SU-DHL-6 (cell line): ENCODE results near the gene KSR2.

ENCODE experiments used
- CTCF ChIP-seq: fragments of 200-600 bp; sonication (generic); IDR thresholded peaks from one replicate; pipeline ENCODE4 v1.5.1; 2017; ENCODE audit warnings: antibody characterized with exemption, mild to moderate bottlenecking, low read length, moderate library complexity; ENCODE audit not compliant: insufficient read depth, poor library complexity, severe bottlenecking
- EZH2phosphoT487 ChIP-seq: fragments of 200-600 bp; sonication (generic), shearing (Covaris generic); conservative IDR thresholded peaks from 2 replicates; pipeline ENCODE4 v1.6.1; 2018; ENCODE audit warnings: mild to moderate bottlenecking, antibody characterized with exemption, low read length, moderate library complexity, mixed read lengths

GRCh38 chr12:117699118-117699517, 269.7 kb downstream of the KSR2 start:
- TF ChIP-seq CTCF: no peak
- no peak for TF ChIP-seq EZH2phosphoT487
